Measurements from ENCODE around the gene TTC8. TPM values are rescaled to one million over a fixed set of nuclear protein-coding genes. Genes with fewer than 3 reads are reported as not detected.

The TTC8 gene
- total RNA-seq, 4 donors from 2014 or later, result 10.5 to 18.2 (median 12.1) TPM

GRCh38 chr14:88904206-88904647, 79.8 kb downstream of the TTC8 start:
- no peak for TF ChIP-seq CTCF (IDR thresholded peaks at IDR 0.05)
- TF ChIP-seq EP300 (IDR thresholded peaks at IDR 0.05), result no peak
- TF ChIP-seq POLR2A (IDR thresholded peaks at IDR 0.05), result no peak
- TF ChIP-seq POLR2AphosphoS5 (IDR thresholded peaks at IDR 0.05), result no peak
- Histone ChIP-seq H3K4me1 (no peaks in the 10 kb centered on the region), H3K9me3 (no peaks in the 10 kb centered on the region), H3K27me3 (no peaks in the 10 kb centered on the region), H3K4me3 (no peak overlapping the region), H3K27ac (no peak overlapping the region), H3K36me3 (no peaks in the 10 kb centered on the region)
- 88% methylated on average over 3 of the region's 3 CpGs for WGBS
- DNase-seq (ENCODE audit: low spot score in 2 of 2), result no peak

GRCh38 chr14:88904864-88905263, 80.4 kb downstream of the TTC8 start:
- no peak for TF ChIP-seq EP300 (IDR thresholded peaks at IDR 0.05)
- no peak for TF ChIP-seq POLR2AphosphoS5 (IDR thresholded peaks at IDR 0.05)
- no peak for TF ChIP-seq CTCF (IDR thresholded peaks at IDR 0.05)
- TF ChIP-seq POLR2A (IDR thresholded peaks at IDR 0.05), result no peak
- H3K27ac ChIP-seq, result no peak overlapping the region
- no peaks in the 10 kb centered on the region for H3K27me3 ChIP-seq
- DNase-seq (ENCODE audit: low spot score in 2 of 2), result no peak
- no peaks in the 10 kb centered on the region for H3K9me3 ChIP-seq
- H3K4me1 ChIP-seq, result no peaks in the 10 kb centered on the region
- no peak overlapping the region for H3K4me3 ChIP-seq
- 78% methylated on average over 5 of the region's 5 CpGs for WGBS
- no peaks in the 10 kb centered on the region for H3K36me3 ChIP-seq

GRCh38 chr14:88908216-88908615, 83.8 kb downstream of the TTC8 start:
- no peak overlapping the region for H3K27ac ChIP-seq

GRCh38 chr14:88910386-88910785, 85.9 kb downstream of the TTC8 start:
- Histone ChIP-seq H3K4me3 (no peak overlapping the region), H3K4me1 (no peaks in the 10 kb centered on the region), H3K27me3 (peaks cover 5% of the 10 kb centered on the region), H3K36me3 (no peaks in the 10 kb centered on the region), H3K9me3 (peaks cover 5% of the 10 kb centered on the region), H3K27ac (no peak overlapping the region)
- WGBS, result 98% methylated on average over 6 of the region's 6 CpGs
- no peak for DNase-seq (ENCODE audit: low spot score in 2 of 2)
- no peak for TF ChIP-seq CTCF (IDR thresholded peaks at IDR 0.05)
- no peak for TF ChIP-seq POLR2A (IDR thresholded peaks at IDR 0.05)
- no peak for TF ChIP-seq EP300 (IDR thresholded peaks at IDR 0.05)
- TF ChIP-seq POLR2AphosphoS5 (IDR thresholded peaks at IDR 0.05), result no peak

More at GRCh38 chr14:88908216-88908615, 83.8 kb downstream of the TTC8 start:
- Histone ChIP-seq H3K4me1 (no peaks in the 10 kb centered on the region), H3K36me3 (no peaks in the 10 kb centered on the region), H3K27me3 (no peaks in the 10 kb centered on the region), H3K4me3 (no peak overlapping the region), H3K9me3 (no peaks in the 10 kb centered on the region)
- 48% methylated on average over 1 of the region's 1 CpG for WGBS
- DNase-seq (ENCODE audit: low spot score in 2 of 2), result no peak
- TF ChIP-seq POLR2AphosphoS5 (IDR thresholded peaks at IDR 0.05), result no peak
- TF ChIP-seq POLR2A (IDR thresholded peaks at IDR 0.05), result no peak
- TF ChIP-seq CTCF (IDR thresholded peaks at IDR 0.05), result no peak
- TF ChIP-seq EP300 (IDR thresholded peaks at IDR 0.05), result no peak

- no peak for DNase-seq (ENCODE audit: low spot score in 2 of 2)
- H3K9me3 ChIP-seq, result peaks cover 5% of the 10 kb centered on the region
- no peak overlapping the region for H3K4me3 ChIP-seq
- H3K27ac ChIP-seq, result no peak overlapping the region
- 78% methylated on average over 4 of the region's 4 CpGs for WGBS
- TF ChIP-seq POLR2AphosphoS5 (IDR thresholded peaks at IDR 0.05) (no peak), EP300 (IDR thresholded peaks at IDR 0.05) (no peak), POLR2A (IDR thresholded peaks at IDR 0.05) (no peak), CTCF (IDR thresholded peaks at IDR 0.05) (no peak)
- no peaks in the 10 kb centered on the region for H3K36me3 ChIP-seq
- peaks cover 5% of the 10 kb centered on the region for H3K27me3 ChIP-seq
- H3K4me1 ChIP-seq, result no peaks in the 10 kb centered on the region
Measured at GRCh38 chr14:88911809-88912208, 87.4 kb downstream of the TTC8 start.
